B cell (primary cell): ENCODE results near the gene ZNF516. TPM values are rescaled to one million over a fixed set of nuclear protein-coding genes. Genes with fewer than 3 reads are reported as not detected.

Experiments used
- ATAC-seq: fragments of 200-7000 bp; cut with Tn5 transposase; one replicate; pipeline ENCODE4 v1.10.0; 2021; ENCODE audit warnings: low read depth, mild to moderate bottlenecking, moderate number of reproducible peaks, moderate library complexity
- CTCF ChIA-PET: fragments of 350-600 bp; sonication (Branson Sonifier 250); formaldehyde crosslinking; loops from one replicate; lab custom pipeline; 2021; ENCODE audit warnings: antibody characterized with exemption, inconsistent platforms; lab: Charles Lee
- POLR2A ChIA-PET: fragments of 350-600 bp; sonication (Branson Sonifier 250); formaldehyde crosslinking; loops from one replicate; lab custom pipeline; 2021; ENCODE audit warnings: antibody characterized with exemption; lab: Charles Lee
- DNase-seq: peaks from one replicate; pipeline ENCODE4 v3.0.0; 2013
- H2AFZ ChIP-seq: 2 replicates; pipeline ENCODE4 v1.6.1; 2012; ENCODE audit warnings: mild to moderate bottlenecking, low read depth, low read length; ENCODE audit not compliant: insufficient read depth, poor library complexity, severe bottlenecking
- H3K27ac ChIP-seq, 2 donors: 1 replicate in 1 of 2; 2 replicates in 1 of 2; pipeline ENCODE4 v1.5.1; 2012 to 2013; ENCODE audit warnings: low read length in 2 of 2, mild to moderate bottlenecking in 2 of 2, moderate library complexity in 1 of 2
- H3K27me3 ChIP-seq, 4 experiments: fragments of 200-600 bp in 1 of 4; sonication (generic) in 1 of 4; replicated peaks in 1 of 4; 1 replicate in 2 of 4; 2 replicates in 2 of 4; pipeline versions ENCODE4 v1.6.1 to v1.7.0; 2013 to 2016; ENCODE audit warnings: low read length in 3 of 4, mild to moderate bottlenecking in 2 of 4, mixed read lengths in 1 of 4, moderate library complexity in 1 of 4; ENCODE audit not compliant: insufficient read depth in 4 of 4, control insufficient read depth in 3 of 4; ENCODE audit errors: control extremely low read depth in 1 of 4
- H3K36me3 ChIP-seq, 2 experiments: replicated peaks in 1 of 2; 1 replicate in 1 of 2; 2 replicates in 1 of 2; pipeline versions ENCODE4 v1.6.1 to v1.7.1; 2013; ENCODE audit warnings: low read length in 1 of 2; ENCODE audit not compliant: insufficient read depth in 2 of 2, control insufficient read depth in 1 of 2; ENCODE audit errors: control extremely low read depth in 1 of 2, extremely low read depth in 1 of 2
- H3K4me1 ChIP-seq, 2 donors: fragments of 200-600 bp in 1 of 2; sonication (generic) in 1 of 2; 1 replicate in 1 of 2; 2 replicates in 1 of 2; pipeline versions ENCODE4 v1.5.1 to v1.6.1; 2013 to 2017; ENCODE audit warnings: low read length in 2 of 2; ENCODE audit not compliant: control insufficient read depth in 2 of 2, insufficient read depth in 2 of 2
- H3K4me2 ChIP-seq: replicated peaks from 2 replicates; pipeline ENCODE3; 2012; ENCODE audit warnings: mild to moderate bottlenecking, low read depth, low read length; ENCODE audit not compliant: poor library complexity, severe bottlenecking
- H3K4me3 ChIP-seq, 5 experiments: fragments of 200-600 bp in 1 of 5; sonication (generic) in 1 of 5; 1 replicate in 3 of 5; 2 replicates in 2 of 5; pipeline versions ENCODE4 v1.5.1 to v1.7.0; 2011 to 2016; ENCODE audit warnings: low read length in 4 of 5, mild to moderate bottlenecking in 4 of 5, low read depth in 2 of 5, control low read depth in 1 of 5, moderate library complexity in 1 of 5; ENCODE audit not compliant: insufficient read depth in 1 of 5; ENCODE audit errors: control extremely low read depth in 1 of 5, extremely low read depth in 1 of 5
- H3K79me2 ChIP-seq: fragments of 200-600 bp; sonication (generic); one replicate; pipeline ENCODE4 v1.6.0; 2016; ENCODE audit warnings: low read length; ENCODE audit not compliant: control insufficient read depth, insufficient read depth
- H3K9ac ChIP-seq: fragments of 200-600 bp; sonication (generic); 2 replicates; pipeline ENCODE4 v1.6.1; 2017; ENCODE audit warnings: mild to moderate bottlenecking, low read length, moderate library complexity
- H3K9me3 ChIP-seq, 3 donors: one replicate each; pipeline versions ENCODE4 v1.6.1 to v1.7.1; 2013; ENCODE audit warnings: low read length in 2 of 3; ENCODE audit not compliant: control insufficient read depth in 2 of 3, insufficient read depth in 1 of 3; ENCODE audit errors: control extremely low read depth in 1 of 3
- H4K20me1 ChIP-seq: 2 replicates; pipeline ENCODE4 v1.6.0; 2012; ENCODE audit warnings: mild to moderate bottlenecking, low read length; ENCODE audit not compliant: insufficient read depth, control insufficient read depth, poor library complexity, severe bottlenecking
- H3K27ac Mint-ChIP-seq: one replicate; pipeline ENCODE4 v1.8.0; 2021; ENCODE audit warnings: mixed read lengths
- H3K27me3 Mint-ChIP-seq: one replicate; pipeline ENCODE4 v1.8.0; 2021; ENCODE audit warnings: mixed read lengths
- H3K4me1 Mint-ChIP-seq: one replicate; pipeline ENCODE4 v1.8.0; 2021; ENCODE audit warnings: mixed read lengths
- H3K4me3 Mint-ChIP-seq: one replicate; pipeline ENCODE4 v1.8.0; 2021; ENCODE audit warnings: mixed read lengths
- H3K9me3 Mint-ChIP-seq: one replicate; pipeline ENCODE4 v1.8.0; 2022; ENCODE audit warnings: mixed read lengths; ENCODE audit not compliant: insufficient read depth
- EZH2 ChIP-seq: IDR thresholded peaks from 2 replicates; pipeline ENCODE4 v1.6.1; 2012; ENCODE audit warnings: borderline replicate concordance, low read depth, mild to moderate bottlenecking, moderate library complexity, low read length; ENCODE audit not compliant: insufficient read depth, poor library complexity, severe bottlenecking
- WGBS: methylation state at CpG from one replicate; pipeline ENCODE4 v1.1.5; 2013; ENCODE audit warnings: missing lambda C conversion rate; ENCODE audit not compliant: insufficient coverage; 5-methylcytosine and 5-hydroxymethylcytosine counted together
- intact Hi-C: fragments of 100-400 bp; cut with micrococcal nuclease; formaldehyde crosslinking; loops from one replicate; pipeline ENCODE4 v1.10.0; 2022
- polyA plus RNA-seq: library from polyadenylated mRNA; depleted of rRNA; stranded (reverse); fragments of >200 nt; gene quantifications from 2 replicates; pipeline ENCODE4 v1.2.3, GENCODE V29; 2012
- total RNA-seq, 2 donors: library from RNA; stranded (reverse); fragments of 120-200 nt in 1 of 2; gene quantifications; 1 replicate in 1 of 2; 2 replicates in 1 of 2; pipeline versions ENCODE4 v1.2.3 to v1.2.4, GENCODE V29; 2013 to 2022
- TF ChIP-seq, protein P1 (sequence below): fragments of 200-600 bp; IDR thresholded peaks from one replicate; pipeline ENCODE4 v1.8.0; 2022; ENCODE audit warnings: antibody characterized with exemption, mild to moderate bottlenecking

Gene ZNF516
- total and polyA plus RNA-seq, 2 donors (not counting 1 experiment from before 2014, with no cell fraction given): 6.7 to 27.1 TPM

DNA sequence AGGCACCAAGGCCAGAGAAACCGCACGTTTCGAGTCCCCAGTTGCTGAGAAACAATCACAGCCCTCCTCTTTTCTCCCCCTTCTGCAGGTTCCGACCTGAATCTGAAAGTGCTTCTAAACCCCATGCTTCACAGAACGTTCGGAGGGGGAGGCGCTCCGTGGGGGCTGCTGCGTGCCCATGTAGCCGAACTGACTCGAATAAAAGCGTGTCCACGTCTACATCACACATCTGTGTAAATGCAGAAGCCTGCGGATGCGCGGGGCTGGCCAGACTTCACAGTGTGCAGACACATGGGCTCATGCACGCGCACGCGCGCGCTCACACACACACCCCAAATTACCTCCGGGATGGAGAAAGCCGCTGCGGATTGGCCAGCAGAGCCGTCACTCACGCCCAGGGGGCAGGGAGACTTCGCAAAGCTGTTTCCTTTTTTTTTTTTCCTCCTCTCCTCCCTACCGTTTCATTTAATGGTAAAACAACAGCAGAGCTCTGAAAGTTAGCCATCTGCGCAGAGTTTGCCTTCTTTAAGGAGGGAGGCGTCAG is 2.3 kb downstream of the ZNF516 start:
- H3K4me3 Mint-ChIP-seq: peak overlapping the region; percentile 95
- TF ChIP-seq EZH2: no peak
- TF ChIP-seq, protein P1, sequence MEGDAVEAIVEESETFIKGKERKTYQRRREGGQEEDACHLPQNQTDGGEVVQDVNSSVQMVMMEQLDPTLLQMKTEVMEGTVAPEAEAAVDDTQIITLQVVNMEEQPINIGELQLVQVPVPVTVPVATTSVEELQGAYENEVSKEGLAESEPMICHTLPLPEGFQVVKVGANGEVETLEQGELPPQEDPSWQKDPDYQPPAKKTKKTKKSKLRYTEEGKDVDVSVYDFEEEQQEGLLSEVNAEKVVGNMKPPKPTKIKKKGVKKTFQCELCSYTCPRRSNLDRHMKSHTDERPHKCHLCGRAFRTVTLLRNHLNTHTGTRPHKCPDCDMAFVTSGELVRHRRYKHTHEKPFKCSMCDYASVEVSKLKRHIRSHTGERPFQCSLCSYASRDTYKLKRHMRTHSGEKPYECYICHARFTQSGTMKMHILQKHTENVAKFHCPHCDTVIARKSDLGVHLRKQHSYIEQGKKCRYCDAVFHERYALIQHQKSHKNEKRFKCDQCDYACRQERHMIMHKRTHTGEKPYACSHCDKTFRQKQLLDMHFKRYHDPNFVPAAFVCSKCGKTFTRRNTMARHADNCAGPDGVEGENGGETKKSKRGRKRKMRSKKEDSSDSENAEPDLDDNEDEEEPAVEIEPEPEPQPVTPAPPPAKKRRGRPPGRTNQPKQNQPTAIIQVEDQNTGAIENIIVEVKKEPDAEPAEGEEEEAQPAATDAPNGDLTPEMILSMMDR: no peak
- peak overlapping the region; percentile 62 to 97 (median 77) for H3K4me3 ChIP-seq
- WGBS: 1% methylated on average over 26 of the region's 31 CpGs
- H3K4me2 ChIP-seq: peak overlapping the region; percentile 96
- H3K9me3 ChIP-seq: peaks cover 0 to 7% (median 0%) of the 10 kb centered on the region in 3 donors
- H3K9me3 Mint-ChIP-seq: no peaks in the 10 kb centered on the region
- H3K9ac ChIP-seq: peak overlapping the region; percentile 79
- peak overlapping the region; percentile 94 for H3K27ac Mint-ChIP-seq
- peak; percentile 99 for DNase-seq
- peaks cover 0 to 10% (median 3%) of the 10 kb centered on the region in 4 experiments for H3K27me3 ChIP-seq
- H4K20me1 ChIP-seq: peaks cover 8% of the 10 kb centered on the region
- H3K79me2 ChIP-seq: peaks cover 35% of the 10 kb centered on the region
- ATAC-seq: peak; percentile 74
- peaks cover 21% of the 10 kb centered on the region for H3K27me3 Mint-ChIP-seq
- H3K27ac ChIP-seq: peak overlapping the region; percentile 67 to 69
- CTCF ChIA-PET: interaction anchor here (0.8 kb wide), 1 partner anchor 94 kb away, joined by 3 read pairs; no protein-coding TSS in a partner anchor
- H3K4me1 Mint-ChIP-seq: peaks cover 56% of the 10 kb centered on the region
- H3K36me3 ChIP-seq: no peaks in the 10 kb centered on the region
- H2AFZ ChIP-seq: peak overlapping the region; percentile 70
- intact Hi-C loops: loop anchor here (1.0 to 10.0 kb wide), 6 partner anchors 8 to 1894 kb away; partner anchors contain the start of genes TSHZ1 and ZNF236
- peaks cover 18 to 40% of the 10 kb centered on the region in 2 donors for H3K4me1 ChIP-seq
- POLR2A ChIA-PET: interaction anchor here (0.5 to 0.8 kb wide), 2 partner anchors 16 to 823 kb away, joined by 3 read pairs; no protein-coding TSS in a partner anchor
